CD1c-positive myeloid dendritic cell (primary cell): ENCODE measurements around the gene SCPEP1.
"Not testable (repeated sequence)": the region's sequence is repeated elsewhere in the genome, so short reads cannot be mapped to it uniquely, and the experiment has no call there.

Experiments
- DNase-seq: peaks from one replicate; pipeline ENCODE4 v3.0.0-alpha.2; 2016; ENCODE audit errors: extremely low spot score

SCPEP1 gene

GRCh38 chr17:56965681-56966080 is 12.2 kb upstream of the SCPEP1 start:
- not testable (repeated sequence) for DNase-seq

GRCh38 chr17:56966338-56966737 is 11.6 kb upstream of the SCPEP1 start:
- no peak for DNase-seq

- no peak for DNase-seq
Measured at GRCh38 chr17:56970974-56971373, 7.0 kb upstream of the SCPEP1 start.

- DNase-seq, result no peak
Measured at GRCh38 chr17:56972111-56972730, 5.7 kb upstream of the SCPEP1 start.

- no peak for DNase-seq
Measured at GRCh38 chr17:56973520-56973919, 4.4 kb upstream of the SCPEP1 start.

GRCh38 chr17:56974055-56974454 is 3.9 kb upstream of the SCPEP1 start:
- DNase-seq, result no peak

GRCh38 chr17:56975656-56976055 is 2.3 kb upstream of the SCPEP1 start:
- no peak for DNase-seq

- DNase-seq, result no peak
Measured at GRCh38 chr17:56976941-56977608, 856 bp upstream of the SCPEP1 start.

- DNase-seq, result peak; percentile 63
Measured at GRCh38 chr17:56978441-56979090, 635 bp downstream of the SCPEP1 start.

GRCh38 chr17:56979091-56979480 is 1.2 kb downstream of the SCPEP1 start:
- no peak for DNase-seq

GRCh38 chr17:56980526-56980925 is 2.6 kb downstream of the SCPEP1 start:
- not testable (repeated sequence) for DNase-seq

- DNase-seq, result no peak
Measured at GRCh38 chr17:56982312-56982711, 4.4 kb downstream of the SCPEP1 start.

- DNase-seq, result peak; percentile 68
Measured at GRCh38 chr17:56983366-56983765, 5.4 kb downstream of the SCPEP1 start.

- peak; percentile 44 for DNase-seq
Measured at GRCh38 chr17:56985371-56986162, 7.6 kb downstream of the SCPEP1 start.

GRCh38 chr17:56987283-56987834 is 9.4 kb downstream of the SCPEP1 start:
- no peak for DNase-seq

- DNase-seq, result no peak
Measured at GRCh38 chr17:56988901-56989572, 11.1 kb downstream of the SCPEP1 start.

- DNase-seq, result no peak
Measured at GRCh38 chr17:56992364-56992763, 14.4 kb downstream of the SCPEP1 start.

GRCh38 chr17:56994009-56994792 is 16.3 kb downstream of the SCPEP1 start:
- DNase-seq, result no peak

- no peak for DNase-seq
Measured at GRCh38 chr17:56995766-56996165, 17.8 kb downstream of the SCPEP1 start.

GRCh38 chr17:56997313-56997712 is 19.4 kb downstream of the SCPEP1 start:
- no peak for DNase-seq

GRCh38 chr17:57001541-57001940 is 23.6 kb downstream of the SCPEP1 start:
- DNase-seq, result no peak
